H54 (cell line): ENCODE measurements around the gene EML1.
A peak's percentile ranks its signal among the peaks of the same experiment; 100 is the strongest.

ENCODE experiments used
- DNase-seq: peaks from one replicate; pipeline ENCODE4 v3.0.0; 2011; ENCODE audit warnings: low spot score, mixed read lengths; ENCODE audit not compliant: insufficient read length
- FAIRE-seq: peaks from 3 replicates; lab custom pipeline; 2011; peaks lifted over from hg19 to GRCh38; lab: Jason Lieb, UNC
- POLR2A ChIP-seq: IDR thresholded peaks from 2 replicates; pipeline ENCODE4 v1.6.1; 2011; ENCODE audit warnings: low read depth, mild to moderate bottlenecking, low read length

Gene EML1

DNA sequence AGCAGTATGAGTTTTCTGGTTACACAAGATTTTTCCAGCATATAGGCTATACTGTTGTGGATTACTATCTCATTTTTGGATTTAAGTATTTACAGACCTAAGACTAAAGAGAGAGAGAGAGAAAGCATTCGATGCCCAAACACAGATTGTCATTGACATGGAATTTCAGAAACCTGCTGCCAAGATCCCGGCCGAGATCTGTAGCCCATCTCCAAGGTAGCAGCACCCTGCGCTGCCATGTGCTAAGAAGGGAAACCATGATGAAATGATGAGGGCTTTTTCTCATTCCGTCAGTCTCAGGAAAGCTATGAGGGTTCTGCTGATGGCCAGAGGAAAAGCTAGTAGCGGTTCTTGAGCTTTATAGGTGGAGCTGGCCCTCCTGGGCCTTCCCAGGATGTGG is 136.4 kb downstream of the EML1 start:
- FAIRE-seq (no peak), DNase-seq (no peak)
- TF ChIP-seq POLR2A = no peak

- FAIRE-seq (no peak), DNase-seq (no peak)
These were observed 137.4 kb downstream of the EML1 start for GRCh38 chr14:99930420-99931274.

GRCh38 chr14:99931308-99931707 is 138.1 kb downstream of the EML1 start:
- no peak for FAIRE-seq
- TF ChIP-seq POLR2A = no peak
- no peak for DNase-seq

More at GRCh38 chr14:99930420-99931274, 137.4 kb downstream of the EML1 start:
- TF ChIP-seq POLR2A = no peak

DNA sequence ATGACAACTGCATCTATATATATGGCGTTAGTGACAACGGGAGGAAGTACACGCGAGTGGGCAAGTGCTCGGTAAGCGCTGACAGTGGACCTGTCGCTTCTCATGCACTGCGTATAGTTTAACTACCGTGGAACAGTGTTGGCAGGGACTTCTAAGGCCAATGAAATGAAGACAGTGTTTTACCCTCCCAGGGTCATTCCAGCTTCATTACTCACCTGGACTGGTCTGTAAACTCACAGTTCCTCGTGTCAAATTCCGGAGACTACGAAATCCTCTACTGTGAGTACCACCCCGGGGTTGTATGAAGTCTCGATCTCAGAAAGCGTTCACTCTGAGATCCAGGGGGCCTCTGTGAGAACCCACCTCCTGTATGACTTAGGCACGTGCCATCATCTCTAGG is 142.8 kb downstream of the EML1 start:
- no peak for TF ChIP-seq POLR2A
- FAIRE-seq (no peak), DNase-seq (peak; percentile 30)

DNA sequence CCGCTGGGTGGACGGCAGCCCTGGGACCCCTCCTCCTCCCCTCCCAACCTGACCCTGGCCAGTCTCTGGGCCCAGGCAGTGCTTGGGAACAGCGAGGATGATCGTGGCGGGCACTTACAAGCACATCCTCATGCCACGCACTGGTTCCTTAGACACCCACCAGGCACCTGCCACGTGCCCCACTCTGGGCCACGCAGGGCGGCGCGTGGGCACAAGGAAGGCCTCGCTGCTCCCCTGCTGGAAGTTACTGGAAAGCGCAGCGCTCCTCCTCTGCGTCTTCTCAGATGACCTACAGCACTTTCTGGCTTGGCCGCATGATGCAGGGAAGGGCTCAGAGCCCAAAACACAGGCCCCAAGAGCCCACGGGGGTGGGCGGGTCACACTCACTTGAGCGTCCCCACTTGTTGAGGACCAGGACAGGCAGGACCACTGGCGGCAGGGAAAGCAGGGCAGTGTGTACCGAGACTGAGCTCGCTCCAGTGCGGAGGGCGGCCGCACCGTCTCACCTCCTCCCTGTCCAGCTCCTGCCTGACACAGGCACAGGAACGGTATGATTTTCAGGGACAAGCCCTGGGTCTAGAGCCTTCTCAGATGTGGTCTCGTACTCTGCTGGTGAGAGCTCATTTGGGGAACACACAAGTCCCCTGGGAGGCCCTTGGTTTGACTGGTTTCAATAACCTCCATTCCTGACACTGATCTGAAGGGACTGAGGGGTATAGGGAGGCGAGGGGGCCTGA is 143.7 kb downstream of the EML1 start:
- FAIRE-seq = no peak
- no peak for TF ChIP-seq POLR2A
- DNase-seq = no peak

DNA sequence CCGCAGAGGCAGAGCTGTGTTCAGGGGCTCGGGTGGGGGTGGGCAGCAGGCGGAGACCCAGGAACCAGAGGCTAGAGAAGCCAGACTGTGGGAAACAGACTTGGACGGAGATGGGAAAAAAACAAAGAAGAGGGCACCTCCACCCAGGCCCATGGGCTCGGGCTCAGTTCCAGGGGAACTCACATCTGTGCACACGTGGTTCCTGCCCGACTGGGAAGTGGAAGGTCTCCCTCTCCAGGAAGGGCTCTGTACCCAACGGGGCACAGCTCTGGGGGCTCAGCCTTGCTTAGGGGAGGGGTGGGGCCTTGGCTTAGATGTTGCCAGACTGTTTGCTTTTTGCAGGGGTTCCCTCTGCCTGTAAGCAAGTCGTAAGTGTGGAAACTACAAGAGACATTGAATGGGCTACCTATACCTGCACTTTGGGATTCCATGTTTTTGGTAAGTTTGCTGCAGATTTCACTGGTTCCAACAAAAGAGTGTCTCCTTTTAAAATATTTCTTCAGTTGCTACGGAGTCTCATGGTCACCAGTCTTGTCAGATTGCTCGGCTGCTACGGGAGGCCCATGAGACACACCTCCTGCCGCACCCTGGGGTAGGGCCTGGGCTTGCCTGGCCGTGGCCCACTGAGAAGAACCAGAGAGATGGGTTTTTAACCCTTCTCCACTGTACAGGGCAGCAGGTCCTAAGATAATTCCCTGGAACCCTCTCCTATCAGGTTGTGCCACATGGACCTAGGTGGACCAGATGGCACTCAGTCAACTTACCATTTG is 144.4 kb downstream of the EML1 start:
- no peak for DNase-seq
- no peak for TF ChIP-seq POLR2A
- FAIRE-seq = no peak

DNA sequence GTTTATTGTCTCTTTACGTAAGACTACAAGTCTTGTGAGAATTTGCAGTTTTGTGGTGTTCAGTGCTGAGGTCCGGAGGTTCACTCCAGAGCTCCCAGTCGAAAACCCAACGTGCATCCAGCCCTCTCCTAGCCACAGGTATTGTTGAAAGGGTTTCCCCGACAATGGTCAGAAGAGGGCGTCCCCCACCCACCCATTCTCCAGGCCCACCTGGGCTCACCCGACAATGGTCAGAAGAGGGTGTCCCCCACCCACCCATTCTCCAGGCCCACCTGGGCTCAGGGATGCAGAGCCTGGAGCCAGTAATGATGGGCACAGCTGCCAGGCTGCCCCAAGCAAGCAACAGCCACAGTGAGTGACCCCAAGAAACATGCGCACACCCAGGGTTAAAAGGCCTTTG is 145.2 kb downstream of the EML1 start:
- DNase-seq (no peak), FAIRE-seq (no peak)
- no peak for TF ChIP-seq POLR2A

DNA sequence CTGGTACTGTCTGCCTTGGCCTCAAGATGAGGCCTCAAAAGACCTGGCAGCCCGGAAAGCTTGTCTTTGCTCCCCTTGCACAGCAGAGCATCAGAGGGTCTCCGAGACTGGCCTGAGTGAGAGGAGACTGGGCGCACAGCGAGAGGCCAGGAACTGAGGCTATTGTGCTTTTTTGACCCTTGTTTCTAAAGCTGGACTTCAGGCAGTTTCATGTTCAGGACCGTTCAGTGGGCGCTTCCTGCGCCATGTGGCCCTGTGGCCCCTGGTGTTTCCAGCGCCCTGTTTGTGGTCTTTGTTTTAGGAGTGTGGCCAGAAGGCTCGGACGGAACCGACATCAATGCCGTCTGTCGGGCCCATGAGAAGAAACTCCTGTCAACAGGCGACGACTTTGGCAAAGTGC is 145.7 kb downstream of the EML1 start:
- TF ChIP-seq POLR2A = no peak
- no peak for DNase-seq
- no peak for FAIRE-seq

GRCh38 chr14:99939421-99939820 is 146.2 kb downstream of the EML1 start:
- FAIRE-seq = no peak
- TF ChIP-seq POLR2A = no peak
- DNase-seq = no peak

DNA sequence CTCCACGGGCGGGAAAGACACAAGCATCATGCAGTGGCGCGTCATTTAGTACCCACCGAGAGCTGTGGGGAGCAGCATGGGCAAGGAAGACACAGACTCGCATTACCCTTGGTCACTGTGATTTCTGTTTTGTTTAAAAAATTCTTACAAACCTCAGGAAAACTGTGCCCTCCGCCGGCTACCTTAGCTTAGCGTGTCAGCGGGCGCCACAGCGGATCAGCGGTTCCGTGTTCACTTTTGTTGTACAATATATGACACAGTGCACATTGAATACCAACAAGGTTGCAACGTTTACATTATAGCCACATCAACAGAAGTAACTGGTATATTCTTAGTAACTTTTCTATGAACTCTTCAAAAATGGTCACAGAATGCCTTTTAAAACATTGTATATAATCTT is 146.9 kb downstream of the EML1 start:
- FAIRE-seq = no peak
- no peak for DNase-seq
- no peak for TF ChIP-seq POLR2A

DNA sequence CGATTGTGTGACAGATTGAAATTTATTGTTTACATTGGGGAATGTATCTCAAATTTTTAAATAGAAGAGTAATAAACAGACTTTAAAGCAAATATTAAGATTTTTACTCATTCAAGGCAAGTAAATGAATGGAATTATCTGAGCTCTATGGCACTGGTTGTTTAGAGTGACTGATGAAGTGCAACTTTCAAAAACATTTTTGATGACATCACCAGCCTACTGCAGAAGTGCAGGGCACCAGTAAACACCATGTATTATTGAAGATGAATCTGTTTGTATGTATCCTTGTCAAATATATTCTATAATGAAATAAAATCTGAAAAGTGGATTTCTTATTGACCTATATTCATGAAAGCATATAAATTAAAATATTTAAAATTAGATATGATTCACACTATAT is 148.0 kb downstream of the EML1 start:
- no peak for DNase-seq
- no peak for TF ChIP-seq POLR2A
- no peak for FAIRE-seq

DNA sequence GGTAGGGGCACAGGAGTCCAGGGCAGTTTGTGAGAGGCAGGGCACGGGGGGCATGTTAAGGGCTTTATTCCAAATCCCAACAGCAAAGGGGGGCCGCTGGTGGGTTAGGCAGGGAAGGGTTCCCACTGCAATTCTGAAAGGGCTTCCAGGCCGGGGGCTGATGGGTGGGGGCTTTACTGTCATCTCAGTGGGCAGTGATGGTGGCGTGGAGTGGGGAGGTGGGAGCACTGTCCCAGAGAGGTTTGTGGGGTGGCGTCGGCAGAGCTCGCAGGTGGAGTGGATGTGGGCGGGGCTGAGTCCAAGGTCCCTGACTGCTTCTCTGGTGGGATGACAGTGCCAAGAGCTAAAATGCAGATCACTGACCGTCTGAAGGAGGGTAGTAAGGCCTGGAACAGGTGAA is 150.4 kb downstream of the EML1 start:
- DNase-seq = no peak
- no peak for TF ChIP-seq POLR2A
- FAIRE-seq = no peak

DNA sequence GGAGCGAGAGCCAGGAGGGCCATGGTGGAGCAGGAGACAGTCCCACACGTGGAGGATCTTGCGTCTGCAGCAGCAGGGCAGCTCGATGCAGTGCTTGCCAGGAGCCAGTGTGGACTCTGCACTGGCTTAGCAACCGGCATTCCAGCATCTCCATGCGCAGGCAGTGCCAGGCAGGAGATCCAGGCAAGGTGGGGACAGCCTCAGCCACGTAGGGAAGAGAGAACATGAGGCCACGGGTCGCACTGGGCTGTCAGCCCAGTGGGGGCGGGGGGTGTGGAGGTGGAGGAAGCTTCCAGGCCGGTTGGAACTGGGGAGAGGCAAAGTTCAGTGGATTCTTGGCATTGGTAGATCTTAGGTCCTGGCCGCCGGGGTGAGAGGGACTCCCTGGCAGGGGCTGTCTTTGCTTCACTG is 151.0 kb downstream of the EML1 start:
- no peak for FAIRE-seq
- no peak for DNase-seq
- no peak for TF ChIP-seq POLR2A
